ENCODE results near the gene SLC1A2.

GRCh38 chr11:35275786-35276170 lies 143.6 kb downstream of the SLC1A2 start:
- TF ChIP-seq USF2 (IDR thresholded peaks at IDR 0.05; ENCODE audit: low read depth, low read length) (no peak), ELK1 (IDR thresholded peaks at IDR 0.05; ENCODE audit: borderline replicate concordance, low read depth, low read length) (no peak), POLR2A (IDR thresholded peaks at IDR 0.05; ENCODE audit: low read depth, low read length) (no peak), CTCF (conservative IDR thresholded peaks at IDR 0.05; ENCODE audit: low read depth, low read length) (no peak), MXI1 (IDR thresholded peaks at IDR 0.05; ENCODE audit: borderline replicate concordance, low read depth, low read length) (no peak), RAD21 (IDR thresholded peaks at IDR 0.05; ENCODE audit: low read length) (no peak), BHLHE40 (IDR thresholded peaks at IDR 0.05; ENCODE audit: low read depth, low read length) (no peak), SMC3 (IDR thresholded peaks at IDR 0.05; ENCODE audit: low read depth, low read length) (no peak), RFX5 (IDR thresholded peaks at IDR 0.05; ENCODE audit: low read depth, low read length) (no peak)

Data from IMR-90 (cell line).